ENCODE results near the gene ARHGEF33. TPM values are rescaled to one million over a fixed set of nuclear protein-coding genes. Genes with fewer than 3 reads are reported as not detected.

The ARHGEF33 gene
- total and polyA plus RNA-seq, 2 of the 8 experiments (the other 6 are each of a cell fraction or from before 2014, with no cell fraction given), result 0.09 to 0.95 TPM

GRCh38 chr2:38889045-38889444 is 630 bp upstream of the ARHGEF33 start (continued):
- no peak for TF ChIP-seq TAF7 (optimal IDR thresholded peaks at IDR 0.05; ENCODE audit: borderline replicate concordance, low read depth, low read length)
- TF ChIP-seq CEBPB (IDR thresholded peaks at IDR 0.05; ENCODE audit: low read depth, low read length), result no peak
- no peak for TF ChIP-seq TEAD4 (IDR thresholded peaks at IDR 0.05; ENCODE audit: low read depth, low read length)
- no peak for TF ChIP-seq RFX5 (IDR thresholded peaks at IDR 0.05; ENCODE audit: borderline replicate concordance, low read depth, low read length)
